Neural crest cell (in vitro differentiated cells): ENCODE results near the gene RPL37A. TPM values are rescaled to one million over a fixed set of nuclear protein-coding genes. Genes with fewer than 3 reads are reported as not detected.

Experiments
- DNase-seq: peaks from one replicate; pipeline ENCODE4 v3.0.0; 2021; ENCODE audit warnings: low read depth, mixed read lengths, low spot score
- H3K27ac Mint-ChIP-seq: one replicate; pipeline ENCODE4 v1.8.0; 2021; ENCODE audit warnings: mild to moderate bottlenecking, mixed read lengths; ENCODE audit not compliant: unreplicated experiment
- H3K27me3 Mint-ChIP-seq: 2 replicates; pipeline ENCODE4 v1.8.0; 2021; ENCODE audit warnings: low read depth, mild to moderate bottlenecking, mixed read lengths
- H3K36me3 Mint-ChIP-seq: 2 replicates; pipeline ENCODE4 v1.8.0; 2021; ENCODE audit warnings: low read depth, mild to moderate bottlenecking, mixed read lengths
- H3K4me1 Mint-ChIP-seq: 2 replicates; pipeline ENCODE4 v1.8.0; 2021; ENCODE audit warnings: mixed read lengths
- H3K4me3 Mint-ChIP-seq: one replicate; pipeline ENCODE4 v1.8.0; 2021; ENCODE audit warnings: mild to moderate bottlenecking, mixed read lengths
- H3K9me3 Mint-ChIP-seq: 2 replicates; pipeline ENCODE4 v1.8.0; 2021; ENCODE audit warnings: mixed read lengths
- CTCF ChIP-seq: fragments of 200-600 bp; sonication (generic); conservative IDR thresholded peaks from 2 replicates; pipeline ENCODE4 v1.5.0; 2021; ENCODE audit warnings: antibody characterized with exemption, mild to moderate bottlenecking
- total RNA-seq: library from RNA; stranded (reverse); gene quantifications from 2 replicates; pipeline ENCODE4 v1.2.1, GENCODE V29; 2021

The RPL37A gene
- total RNA-seq, 1 donor from 2014 or later = 3,339 TPM

GRCh38 chr2:216478791-216479190, 19.9 kb upstream of the RPL37A start:
- H3K27me3 Mint-ChIP-seq = no peaks in the 10 kb centered on the region
- no peaks in the 10 kb centered on the region for H3K9me3 Mint-ChIP-seq
- H3K27ac Mint-ChIP-seq = no peak overlapping the region
- H3K4me1 Mint-ChIP-seq = peaks cover 15% of the 10 kb centered on the region
- no peak overlapping the region for H3K4me3 Mint-ChIP-seq
- peaks cover 5% of the 10 kb centered on the region for H3K36me3 Mint-ChIP-seq
- no peak for DNase-seq
- no peak for TF ChIP-seq CTCF

- no peaks in the 10 kb centered on the region for H3K27me3 Mint-ChIP-seq
- peaks cover 5% of the 10 kb centered on the region for H3K36me3 Mint-ChIP-seq
- no peak for TF ChIP-seq CTCF
- H3K4me1 Mint-ChIP-seq = peaks cover 15% of the 10 kb centered on the region
- no peak for DNase-seq
- no peak overlapping the region for H3K4me3 Mint-ChIP-seq
- H3K9me3 Mint-ChIP-seq = no peaks in the 10 kb centered on the region
- no peak overlapping the region for H3K27ac Mint-ChIP-seq
These were observed 18.4 kb upstream of the RPL37A start for GRCh38 chr2:216480221-216480620.

- no peak for TF ChIP-seq CTCF
- no peak overlapping the region for H3K27ac Mint-ChIP-seq
- H3K27me3 Mint-ChIP-seq = no peaks in the 10 kb centered on the region
- H3K36me3 Mint-ChIP-seq = peaks cover 5% of the 10 kb centered on the region
- peaks cover 15% of the 10 kb centered on the region for H3K4me1 Mint-ChIP-seq
- H3K4me3 Mint-ChIP-seq = no peak overlapping the region
- H3K9me3 Mint-ChIP-seq = no peaks in the 10 kb centered on the region
- no peak for DNase-seq
These were observed 16.0 kb upstream of the RPL37A start for GRCh38 chr2:216482640-216483039.

GRCh38 chr2:216485237-216485636, 13.4 kb upstream of the RPL37A start:
- no peaks in the 10 kb centered on the region for H3K27me3 Mint-ChIP-seq
- no peak for DNase-seq
- no peak for TF ChIP-seq CTCF
- no peak overlapping the region for H3K27ac Mint-ChIP-seq
- H3K4me1 Mint-ChIP-seq = no peaks in the 10 kb centered on the region
- peaks cover 5% of the 10 kb centered on the region for H3K36me3 Mint-ChIP-seq
- H3K4me3 Mint-ChIP-seq = no peak overlapping the region
- H3K9me3 Mint-ChIP-seq = no peaks in the 10 kb centered on the region

- H3K4me1 Mint-ChIP-seq = no peaks in the 10 kb centered on the region
- H3K9me3 Mint-ChIP-seq = no peaks in the 10 kb centered on the region
- no peak for TF ChIP-seq CTCF
- peaks cover 5% of the 10 kb centered on the region for H3K36me3 Mint-ChIP-seq
- no peak overlapping the region for H3K4me3 Mint-ChIP-seq
- no peak overlapping the region for H3K27ac Mint-ChIP-seq
- DNase-seq = no peak
- no peaks in the 10 kb centered on the region for H3K27me3 Mint-ChIP-seq
These were observed 12.9 kb upstream of the RPL37A start for GRCh38 chr2:216485745-216486144.

- no peaks in the 10 kb centered on the region for H3K9me3 Mint-ChIP-seq
- no peak for TF ChIP-seq CTCF
- H3K36me3 Mint-ChIP-seq = peaks cover 5% of the 10 kb centered on the region
- DNase-seq = no peak
- H3K4me3 Mint-ChIP-seq = no peak overlapping the region
- H3K27ac Mint-ChIP-seq = no peak overlapping the region
- H3K27me3 Mint-ChIP-seq = no peaks in the 10 kb centered on the region
- H3K4me1 Mint-ChIP-seq = no peaks in the 10 kb centered on the region
These were observed 12.4 kb upstream of the RPL37A start for GRCh38 chr2:216486271-216486670.
